Stimulated activated CD4-positive, alpha-beta T cell treated with anti-CD3 and anti-CD28 coated beads, Interleukin-15, amount 100 ng/mL, for 48 hours (primary cell): ENCODE measurements around the gene RPL41.
A peak's percentile ranks its signal among the peaks of the same experiment; 100 is the strongest.
"Not testable (repeated sequence)": the region's sequence is repeated elsewhere in the genome, so short reads cannot be mapped to it uniquely, and the experiment has no call there.

ENCODE experiments used
- DNase-seq, 2 donors: peaks; one replicate each; pipeline ENCODE4 v3.0.0-alpha.2; 2020; ENCODE audit warnings: low read depth in 2 of 2

Gene RPL41

DNA sequence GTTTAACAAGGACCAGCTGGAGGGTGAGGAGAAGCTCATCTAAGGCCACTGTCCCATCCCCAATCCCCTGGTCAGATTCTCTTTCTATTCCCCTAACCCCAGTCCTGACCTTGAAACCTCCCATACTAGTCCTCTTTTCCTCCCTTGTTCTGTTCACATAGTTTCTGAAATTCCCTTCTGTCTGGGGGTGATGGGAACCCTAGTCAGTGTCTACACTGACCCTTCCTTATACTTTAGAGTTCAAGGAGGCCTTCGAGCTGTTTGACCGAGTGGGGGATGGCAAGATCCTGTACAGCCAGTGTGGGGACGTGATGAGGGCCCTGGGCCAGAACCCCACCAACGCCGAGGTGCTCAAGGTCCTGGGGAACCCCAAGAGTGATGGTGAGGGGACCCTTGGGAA, 38.4 kb downstream of the RPL41 start:
- no peak for DNase-seq

DNA sequence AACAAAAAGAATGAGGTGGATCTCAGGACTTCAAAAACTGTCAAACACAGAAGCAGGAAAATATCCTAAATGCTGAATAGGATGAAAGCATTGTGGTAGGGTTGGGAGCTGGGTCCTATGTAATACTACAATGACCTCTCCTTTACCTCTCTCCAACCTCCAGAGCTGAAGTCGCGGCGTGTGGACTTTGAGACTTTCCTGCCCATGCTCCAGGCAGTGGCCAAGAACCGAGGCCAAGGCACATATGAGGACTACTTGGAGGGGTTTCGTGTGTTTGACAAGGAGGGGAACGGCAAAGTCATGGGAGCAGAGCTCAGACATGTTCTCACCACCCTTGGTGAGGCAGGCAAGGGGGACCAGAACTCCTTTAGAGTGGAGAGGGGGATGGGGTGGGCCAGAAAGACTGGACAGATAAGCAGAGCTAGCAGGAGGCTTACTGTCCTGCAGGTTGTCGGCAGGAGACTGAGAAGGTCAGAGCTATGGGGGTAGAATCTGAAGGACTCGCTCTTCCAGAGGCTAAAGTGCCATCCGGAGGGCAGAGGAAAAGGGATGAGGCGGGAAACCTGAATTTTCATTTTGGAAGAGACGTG, 38.9 kb downstream of the RPL41 start:
- DNase-seq: no peak

GRCh38 chr12:56156464-56157200, 40.2 kb downstream of the RPL41 start:
- DNase-seq: not testable (repeated sequence)

GRCh38 chr12:56157201-56158028, 41.0 kb downstream of the RPL41 start:
- peak; percentile 32 to 39 for DNase-seq

DNA sequence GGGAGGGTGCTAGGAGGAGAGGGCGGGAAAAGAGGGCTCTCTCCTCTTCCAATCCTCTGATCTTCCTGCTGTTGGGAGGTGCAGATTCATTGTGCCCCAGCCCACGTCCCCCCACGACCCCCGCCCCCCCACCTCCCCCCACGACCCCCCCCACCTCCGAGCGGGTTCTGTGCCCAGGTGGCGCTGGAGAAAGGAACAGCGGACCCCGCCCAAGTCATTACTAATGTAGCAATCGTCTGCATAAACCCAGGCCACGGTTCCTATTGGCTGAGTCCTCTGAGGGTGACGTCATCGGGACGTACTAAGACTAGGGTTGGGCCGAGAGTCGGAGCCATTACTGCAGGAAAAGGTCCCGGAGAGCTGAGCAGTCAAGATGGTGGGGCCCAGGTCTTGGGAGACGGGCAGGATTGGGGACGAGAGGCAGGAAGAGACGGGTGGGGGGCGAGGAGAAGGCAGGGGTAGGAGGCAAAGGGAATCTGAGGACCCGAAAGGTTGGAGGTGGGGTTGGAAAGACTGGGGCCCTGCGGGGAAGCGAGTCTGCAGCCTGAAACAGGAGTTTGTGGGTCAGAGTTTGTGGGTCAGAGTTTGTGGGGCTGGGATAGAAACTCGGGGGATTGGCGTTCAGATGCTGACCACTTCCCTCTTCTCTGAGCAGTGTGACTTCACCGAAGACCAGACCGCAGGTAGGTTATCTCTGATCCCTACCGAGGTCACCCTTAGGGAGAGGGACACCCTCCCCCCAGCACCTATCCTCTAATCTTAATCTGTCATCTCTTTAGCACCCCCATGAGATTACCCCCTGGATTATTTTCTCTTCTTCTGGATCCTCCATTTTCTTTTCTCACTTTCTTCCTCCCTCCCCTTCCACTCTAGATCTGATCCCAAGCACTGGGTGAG, 41.8 kb downstream of the RPL41 start, which contains the start of gene MYL6:
Gene MYL6, plus strand, starts transcription at position 331 of the 897 bp plus-strand sequence. Its CDS starts 43 bp downstream, at position 374.
- DNase-seq: peak; percentile 90 to 91

DNA sequence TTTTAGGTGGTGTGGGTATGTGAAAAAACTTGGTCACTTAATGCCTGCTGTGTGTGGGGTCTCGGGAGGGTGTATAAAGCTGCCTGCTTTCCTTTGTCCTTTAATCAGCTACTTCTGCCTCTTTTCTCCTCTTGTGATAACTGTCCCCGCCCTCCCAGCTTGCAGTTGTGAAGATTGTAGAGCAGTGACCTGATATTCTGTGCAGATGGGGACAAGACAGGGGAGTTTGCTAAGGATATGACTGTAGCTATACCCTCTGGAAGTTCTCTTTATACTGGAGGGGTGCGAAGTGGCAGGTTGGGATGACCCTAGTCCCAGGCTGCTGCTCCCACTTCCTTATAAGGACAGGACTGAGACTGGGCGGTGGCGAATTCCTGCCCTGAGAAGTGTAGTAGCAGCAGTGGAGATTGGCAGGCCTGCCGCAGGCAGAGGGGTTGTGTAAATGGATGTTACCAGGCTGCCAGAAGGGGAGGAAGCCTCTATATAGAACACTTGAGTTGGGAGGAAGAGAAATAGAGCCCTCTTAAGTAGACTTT, 42.6 kb downstream of the RPL41 start:
- DNase-seq: no peak

- no peak for DNase-seq
These were observed 43.2 kb downstream of the RPL41 start for GRCh38 chr12:56159482-56160192.

DNA sequence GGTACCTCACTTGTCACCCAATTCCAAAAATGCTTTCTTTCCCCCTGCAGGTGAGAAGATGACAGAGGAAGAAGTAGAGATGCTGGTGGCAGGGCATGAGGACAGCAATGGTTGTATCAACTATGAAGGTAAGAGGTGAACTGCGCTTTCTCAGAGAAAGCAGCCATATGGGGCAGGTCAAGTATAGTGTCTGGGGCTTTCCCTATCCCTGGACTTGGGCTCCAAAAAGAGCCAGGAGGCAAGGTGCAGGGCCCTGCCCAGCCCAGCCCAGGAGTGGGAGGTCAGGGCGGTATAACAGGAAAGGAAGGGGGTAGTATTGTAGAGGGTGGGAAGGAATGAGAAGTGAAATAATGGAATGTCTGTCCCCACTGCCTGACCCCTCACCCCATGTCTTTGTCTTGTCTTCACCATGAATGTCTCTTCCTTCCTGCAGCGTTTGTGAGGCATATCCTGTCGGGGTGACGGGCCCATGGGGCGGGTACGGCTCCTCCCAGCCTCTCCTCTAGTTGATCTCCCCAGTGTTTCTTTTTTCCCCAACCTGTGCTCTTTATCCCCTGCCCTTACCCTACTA, 43.8 kb downstream of the RPL41 start:
- DNase-seq: peak in 1 of 2 donors; percentile 47

GRCh38 chr12:56160894-56161689, 44.7 kb downstream of the RPL41 start:
- no peak for DNase-seq

DNA sequence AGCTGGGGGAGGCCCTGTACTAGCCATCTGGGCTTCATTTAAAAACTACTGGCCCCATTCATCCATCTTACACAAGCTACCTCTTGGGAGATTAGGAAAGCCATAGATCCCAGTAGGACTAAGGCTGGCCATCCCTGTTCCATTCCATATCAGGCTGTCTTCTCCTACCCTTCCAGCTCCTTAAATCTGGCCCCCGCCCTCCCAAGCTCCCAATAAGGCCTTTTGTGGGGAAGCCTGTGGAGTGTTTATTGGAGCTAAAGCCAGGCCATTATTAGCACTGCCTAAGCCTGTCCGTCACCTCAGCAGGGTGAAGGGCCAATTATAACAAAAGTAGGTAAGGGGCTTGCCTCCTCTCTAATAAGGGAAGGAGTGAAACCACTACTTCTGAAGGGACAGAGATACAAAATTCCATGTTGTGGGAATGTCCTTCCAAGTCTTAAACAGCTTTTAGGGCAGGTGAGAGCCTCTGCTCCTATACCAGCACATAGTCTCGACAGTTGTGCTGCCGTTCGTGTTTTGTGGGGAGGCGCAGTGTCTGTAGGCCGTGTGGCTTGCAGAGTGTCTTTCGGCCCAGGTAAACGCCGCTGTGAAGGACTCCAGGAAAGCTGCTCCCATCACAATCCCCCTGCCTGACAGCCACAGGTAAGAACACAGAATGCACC, 45.4 kb downstream of the RPL41 start:
- DNase-seq: no peak

- no peak for DNase-seq
These were observed 46.2 kb downstream of the RPL41 start for GRCh38 chr12:56162468-56163290.

DNA sequence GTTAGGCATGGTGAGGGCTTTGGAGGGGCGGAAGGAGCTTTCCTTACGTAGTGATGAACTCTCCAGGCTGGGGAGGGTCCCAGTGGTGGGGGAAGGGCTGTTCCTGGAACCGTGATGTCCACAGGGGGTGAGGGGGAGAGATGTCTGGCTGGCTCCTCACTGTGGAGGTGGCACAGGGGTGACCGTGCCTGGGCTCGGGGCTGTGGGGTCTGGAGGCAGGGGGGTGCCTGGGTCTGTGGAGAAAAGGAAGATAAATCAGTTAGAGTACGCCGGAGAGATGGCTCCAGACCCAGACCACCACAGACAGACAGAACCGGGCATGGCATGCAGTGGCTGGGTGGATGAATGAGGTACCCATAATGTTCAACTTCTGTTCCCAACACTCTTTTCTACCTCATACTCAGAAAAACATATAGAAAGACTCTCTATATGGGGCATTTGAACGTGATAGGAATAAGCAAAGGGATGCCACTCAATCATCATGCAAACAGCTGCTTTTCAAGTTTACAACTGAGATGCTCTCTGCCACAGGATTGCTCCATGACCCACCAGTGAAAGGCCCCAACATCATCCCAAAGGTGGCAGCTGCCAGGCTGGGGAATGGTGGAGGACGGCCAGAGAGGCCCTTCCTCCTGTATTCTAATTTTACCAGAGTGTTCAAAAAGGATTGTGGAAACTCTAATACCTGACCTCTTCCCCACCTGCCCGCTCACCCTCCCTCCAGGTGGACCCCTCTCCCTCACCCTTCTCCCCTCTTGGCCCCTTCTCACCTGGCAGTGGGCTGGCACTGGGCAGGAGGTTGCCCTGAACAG, 47.3 kb downstream of the RPL41 start:
- DNase-seq: no peak

- no peak for DNase-seq
These were observed 47.9 kb downstream of the RPL41 start for GRCh38 chr12:56164345-56164729.

DNA sequence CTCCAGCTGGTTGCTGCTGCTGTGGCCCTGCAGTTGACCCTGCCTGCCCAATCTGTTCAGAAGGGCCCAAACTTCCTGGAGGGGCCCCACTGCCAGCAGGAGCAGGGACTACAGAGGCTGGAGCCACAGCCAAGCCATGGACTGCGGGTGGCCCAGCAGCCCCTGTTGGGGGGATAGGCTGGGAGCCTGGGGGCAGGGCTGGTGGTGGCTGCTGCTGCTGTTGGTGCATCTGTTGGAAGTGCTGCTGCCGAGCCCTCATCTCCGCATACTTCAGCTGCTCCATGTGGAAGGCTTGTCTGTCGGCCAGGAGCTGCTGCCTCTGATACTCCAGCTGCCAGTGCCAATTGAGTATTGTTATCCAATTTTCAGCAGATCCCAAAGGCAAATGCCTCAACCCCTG, 48.9 kb downstream of the RPL41 start:
- DNase-seq: no peak
